ENCODE data around the gene ABHD16B.
A peak's percentile ranks its signal among the peaks of the same experiment; 100 is the strongest.

ABHD16B gene

GRCh38 chr20:63861365-63861934 is at the start of gene ABHD16B:
Gene ABHD16B (plus strand): TSS chr20:63861498. CDS start chr20:63861541, 43 bp downstream.
- no peak for DNase-seq (ENCODE audit: low read depth)

GRCh38 chr20:63814891-63815614 is 46.2 kb upstream of the ABHD16B start:
- no peak for DNase-seq (ENCODE audit: low read depth)

GRCh38 chr20:63815615-63816253 is 45.6 kb upstream of the ABHD16B start:
- no peak for DNase-seq (ENCODE audit: low read depth)

- DNase-seq (ENCODE audit: low read depth): no peak
Observed at GRCh38 chr20:63819224-63819921, 41.9 kb upstream of the ABHD16B start.

GRCh38 chr20:63821811-63822210 is 39.5 kb upstream of the ABHD16B start:
- DNase-seq (ENCODE audit: low read depth): no peak

GRCh38 chr20:63822276-63822696 is 39.0 kb upstream of the ABHD16B start:
- DNase-seq (ENCODE audit: low read depth): no peak

- DNase-seq (ENCODE audit: low read depth): no peak
Observed at GRCh38 chr20:63823691-63824311, 37.5 kb upstream of the ABHD16B start.

- no peak for DNase-seq (ENCODE audit: low read depth)
Observed at GRCh38 chr20:63825331-63826118, 35.8 kb upstream of the ABHD16B start.

GRCh38 chr20:63826753-63827152 is 34.5 kb upstream of the ABHD16B start:
- no peak for DNase-seq (ENCODE audit: low read depth)

- no peak for DNase-seq (ENCODE audit: low read depth)
Observed at GRCh38 chr20:63828124-63828523, 33.2 kb upstream of the ABHD16B start.

- no peak for DNase-seq (ENCODE audit: low read depth)
Observed at GRCh38 chr20:63828545-63828944, 32.8 kb upstream of the ABHD16B start.

GRCh38 chr20:63828951-63829350 is 32.3 kb upstream of the ABHD16B start:
- no peak for DNase-seq (ENCODE audit: low read depth)

GRCh38 chr20:63829603-63829944 is 31.7 kb upstream of the ABHD16B start:
- no peak for DNase-seq (ENCODE audit: low read depth)

- no peak for DNase-seq (ENCODE audit: low read depth)
Observed at GRCh38 chr20:63829945-63830835, 31.1 kb upstream of the ABHD16B start.

- DNase-seq (ENCODE audit: low read depth): peak; percentile 24
Observed at GRCh38 chr20:63830841-63831588, 30.3 kb upstream of the ABHD16B start, which contains the start of gene ZBTB46. Gene ZBTB46 (minus strand): TSS chr20:63831264. CDS start chr20:63790757, 40,507 bp downstream.

- DNase-seq (ENCODE audit: low read depth): no peak
Observed at GRCh38 chr20:63831646-63831992, 29.7 kb upstream of the ABHD16B start.

GRCh38 chr20:63831993-63832686 is 29.2 kb upstream of the ABHD16B start:
- no peak for DNase-seq (ENCODE audit: low read depth)

- DNase-seq (ENCODE audit: low read depth): no peak
Observed at GRCh38 chr20:63833776-63834490, 27.4 kb upstream of the ABHD16B start.
